Measurements from ENCODE around the gene RNU1-4.
A peak's percentile ranks its signal among the peaks of the same experiment; 100 is the strongest.
"Not testable (repeated sequence)": the region's sequence is repeated elsewhere in the genome, so short reads cannot be mapped to it uniquely, and the experiment has no call there.

Gene RNU1-4

GRCh38 chr1:16709659-16710087, 30.6 kb upstream of the RNU1-4 start:
- DNase-seq = peak; percentile 59

DNA sequence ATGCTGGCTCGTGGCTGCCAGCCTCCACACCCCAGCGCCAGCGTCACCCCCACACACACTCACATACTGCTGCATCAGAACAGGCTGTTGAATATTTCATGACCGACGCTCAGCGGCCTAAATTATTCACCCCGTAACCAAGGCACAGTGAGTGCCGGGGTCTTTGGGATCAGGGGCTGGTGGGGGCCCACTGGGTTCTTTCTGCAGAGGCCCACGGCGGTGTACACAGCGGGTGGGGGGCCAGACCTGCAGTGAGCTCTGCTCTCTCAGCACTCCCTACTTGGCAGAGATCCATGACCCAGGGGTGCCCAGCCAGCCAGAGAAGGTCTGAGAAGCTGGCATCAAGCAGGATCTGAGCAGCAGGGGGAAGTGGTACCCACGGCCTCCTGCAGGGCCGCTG, 29.7 kb upstream of the RNU1-4 start:
- not testable (repeated sequence) for DNase-seq

DNA sequence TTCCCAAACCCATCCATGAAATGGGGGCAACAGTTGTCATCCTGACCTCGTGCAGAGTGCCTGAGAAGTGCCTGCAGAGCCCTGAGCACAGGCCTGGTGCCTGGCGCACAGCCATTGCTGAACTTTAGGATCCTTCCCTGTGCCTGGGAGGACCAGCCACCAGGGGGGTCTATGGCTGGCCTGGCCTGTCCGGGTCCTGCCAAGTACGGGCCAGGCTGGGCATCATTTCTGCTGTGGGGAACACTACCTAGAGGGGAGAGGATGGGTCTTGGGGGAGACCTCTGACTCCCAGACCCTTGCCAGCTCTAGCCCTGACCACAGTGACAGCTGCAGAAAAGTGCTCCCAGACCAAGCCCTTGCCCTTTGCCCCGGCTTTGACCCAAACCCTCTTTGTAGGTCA, 28.2 kb upstream of the RNU1-4 start:
- DNase-seq = not testable (repeated sequence)

GRCh38 chr1:16712582-16712981, 27.7 kb upstream of the RNU1-4 start:
- not testable (repeated sequence) for DNase-seq

GRCh38 chr1:16712984-16713383, 27.3 kb upstream of the RNU1-4 start:
- DNase-seq = not testable (repeated sequence)

DNA sequence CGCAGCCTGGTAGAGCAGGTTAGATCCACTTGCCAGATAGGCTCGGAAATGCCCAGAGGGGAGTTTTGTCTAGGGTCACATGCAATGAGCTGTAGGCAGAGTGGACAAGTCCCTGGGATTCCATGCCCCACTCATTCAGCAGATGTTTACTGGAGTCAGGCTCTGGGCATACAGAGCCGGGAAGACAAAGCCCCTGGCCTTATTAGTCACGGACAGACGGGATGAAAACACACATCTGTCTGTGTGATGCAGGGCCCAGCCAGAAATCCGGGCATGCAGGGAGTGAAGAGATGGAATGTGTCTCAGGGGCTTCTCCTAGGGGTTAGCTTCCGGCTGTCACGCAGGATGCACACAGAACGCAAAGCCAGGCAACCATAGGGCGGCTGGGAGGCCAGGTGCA, 26.8 kb upstream of the RNU1-4 start:
- DNase-seq = not testable (repeated sequence)

GRCh38 chr1:16716691-16717335, 23.5 kb upstream of the RNU1-4 start:
- no peak for DNase-seq

- no peak for DNase-seq
These were observed 22.8 kb upstream of the RNU1-4 start for GRCh38 chr1:16717336-16718098.

DNA sequence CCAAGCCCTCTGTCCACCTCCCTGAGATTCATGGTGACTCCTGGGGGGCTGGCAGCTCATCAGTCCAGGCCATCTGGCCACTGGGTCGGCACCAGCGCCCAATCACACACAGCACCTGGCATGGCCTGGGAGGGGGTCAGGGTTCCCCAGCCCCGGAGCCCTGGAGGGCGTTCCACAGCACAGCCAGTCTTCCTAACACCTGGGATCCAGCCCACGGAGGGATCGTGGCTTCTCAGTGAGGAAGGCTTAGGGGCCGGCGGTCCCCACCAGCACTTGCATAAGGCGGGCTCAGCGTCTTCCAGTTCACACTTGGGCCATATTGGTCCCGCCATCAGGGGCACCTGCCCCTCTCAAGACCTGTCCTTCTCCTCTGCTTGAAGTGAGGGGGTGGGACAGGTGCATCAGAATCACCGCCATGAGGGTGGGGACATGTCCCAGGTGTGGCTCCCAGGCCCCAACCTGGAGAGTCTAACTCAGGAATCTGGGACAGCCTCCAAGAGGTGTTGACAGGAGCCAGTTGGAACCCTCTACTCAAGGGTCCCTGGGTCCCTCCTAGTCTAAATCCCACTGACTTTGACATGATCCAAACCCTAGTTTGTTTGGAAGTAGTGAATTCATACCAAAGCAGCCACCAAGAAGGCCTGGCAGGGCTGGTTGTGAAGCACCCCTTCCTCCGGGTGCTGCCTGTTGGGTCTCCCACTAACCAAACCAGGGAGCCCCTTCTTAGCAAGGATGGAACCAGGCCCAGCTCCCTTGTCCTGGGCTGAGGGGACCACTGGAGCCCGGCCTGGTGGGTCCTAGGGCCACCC, 22.0 kb upstream of the RNU1-4 start:
- DNase-seq = not testable (repeated sequence)

GRCh38 chr1:16718908-16719533, 21.3 kb upstream of the RNU1-4 start:
- no peak for DNase-seq

- DNase-seq = no peak
These were observed 20.6 kb upstream of the RNU1-4 start for GRCh38 chr1:16719571-16720350.

DNA sequence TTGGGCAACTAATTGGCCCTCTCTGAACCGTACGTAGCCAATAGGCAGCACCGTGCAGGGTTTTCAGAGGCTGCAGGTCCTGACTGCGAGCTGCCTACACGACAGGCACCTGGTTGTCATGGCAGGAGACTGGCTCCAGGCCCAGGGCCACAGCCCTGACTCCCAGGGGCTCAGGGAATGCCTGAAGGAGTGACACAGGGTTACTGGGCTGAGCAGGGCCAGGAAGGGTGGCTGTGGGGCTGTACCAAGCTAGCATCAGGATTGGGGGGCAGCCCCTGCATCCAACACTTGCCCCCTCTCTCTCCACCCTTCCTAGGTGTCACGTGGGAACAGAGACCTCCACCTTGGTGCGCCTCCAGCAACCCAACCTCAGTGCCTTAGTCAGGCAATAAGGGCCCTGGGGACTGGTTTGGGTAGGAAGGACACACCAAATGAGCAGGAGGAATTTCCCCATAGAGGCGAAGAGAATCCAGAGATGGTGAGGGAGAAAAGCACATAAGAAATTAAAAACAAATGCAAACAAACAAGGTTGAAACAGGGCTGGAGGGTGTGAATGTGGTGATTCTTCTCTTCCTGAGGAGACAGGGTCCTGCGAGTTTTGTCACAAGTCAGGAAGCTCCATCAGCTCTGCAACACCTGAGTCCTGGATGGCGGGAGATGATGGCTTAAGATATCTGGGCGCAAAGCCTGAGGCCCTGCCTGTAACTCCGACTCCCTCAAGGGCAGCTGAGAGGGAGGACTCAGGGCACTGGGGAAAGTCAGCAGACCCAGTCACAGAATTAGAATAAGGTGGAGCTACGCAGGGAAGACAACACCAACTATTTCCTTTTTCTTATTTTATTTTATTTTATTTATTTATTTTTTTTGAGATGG, 19.7 kb upstream of the RNU1-4 start:
- no peak for DNase-seq

DNA sequence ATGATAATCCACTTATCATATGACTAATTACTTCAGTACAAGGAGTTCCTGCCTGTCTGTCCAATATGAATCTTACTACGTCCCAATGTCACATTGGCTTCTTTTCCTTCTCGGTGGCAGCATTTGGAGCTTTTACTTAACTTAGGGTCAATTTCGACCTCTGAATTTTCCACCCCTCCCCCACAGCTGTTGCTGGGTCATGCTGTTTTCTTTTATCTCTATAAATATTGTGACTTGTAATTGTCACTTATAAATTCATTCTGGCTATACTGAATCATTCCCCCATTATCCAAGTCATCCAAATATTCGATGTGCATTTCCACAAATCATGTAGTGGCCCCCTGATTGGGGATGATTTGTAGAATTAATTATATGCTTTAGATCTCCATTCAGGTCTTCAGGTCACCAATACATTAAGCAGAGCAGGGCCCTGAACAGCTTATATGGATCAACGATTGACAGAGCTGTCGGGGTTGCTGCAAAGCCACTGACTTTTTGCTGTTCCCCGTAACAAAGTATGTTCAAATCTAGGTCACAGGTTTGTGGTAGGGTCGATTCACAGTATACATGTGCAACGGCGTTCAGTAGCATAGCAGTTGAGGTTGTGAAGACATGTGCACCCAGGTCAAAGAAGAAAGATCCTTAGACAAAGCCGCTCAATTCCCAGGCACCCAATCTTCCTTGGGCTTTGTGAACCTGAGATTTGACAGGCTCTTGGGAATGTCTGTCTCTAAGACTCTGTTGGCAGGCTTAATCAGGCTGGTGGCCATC, 18.3 kb upstream of the RNU1-4 start:
- no peak for DNase-seq

- DNase-seq = no peak
These were observed 15.4 kb upstream of the RNU1-4 start for GRCh38 chr1:16724718-16725438.

GRCh38 chr1:16725439-16726245, 14.7 kb upstream of the RNU1-4 start:
- DNase-seq = not testable (repeated sequence)

GRCh38 chr1:16727190-16728111, 12.9 kb upstream of the RNU1-4 start:
- DNase-seq = peak; percentile 35

DNA sequence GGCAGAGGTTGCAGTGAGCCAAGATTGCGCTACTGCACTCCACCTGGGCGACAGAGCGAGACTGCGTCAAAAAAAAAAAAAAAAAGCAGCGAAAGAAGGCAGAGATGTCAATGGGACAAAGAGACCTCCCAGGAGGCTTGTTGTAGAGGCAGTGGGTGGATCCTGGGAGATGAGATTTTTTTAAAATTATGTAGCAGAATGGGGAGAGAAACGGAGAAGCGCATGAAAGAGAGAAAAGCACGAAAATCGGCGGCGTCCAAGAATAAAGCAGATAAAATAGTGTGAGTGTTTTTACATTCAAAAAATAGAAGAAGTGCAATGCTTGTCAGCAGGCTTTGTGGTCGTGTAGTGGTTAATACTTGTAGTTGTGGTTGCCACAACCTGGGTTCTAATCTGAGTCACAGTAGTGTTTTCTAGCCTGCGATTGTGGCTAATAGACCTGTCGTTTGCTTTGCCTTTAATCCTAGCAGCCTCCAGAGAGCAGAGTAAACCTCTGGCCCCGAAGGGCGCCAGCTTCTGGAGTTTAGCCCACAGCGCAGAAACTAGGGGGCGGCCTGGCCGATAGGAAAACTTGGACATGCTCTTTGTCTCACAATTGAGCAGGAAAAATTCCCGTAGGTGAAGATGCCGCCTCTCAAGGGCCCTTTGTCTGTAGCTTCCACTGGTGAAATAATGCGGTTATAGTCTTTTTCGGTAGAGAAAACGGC, 11.9 kb upstream of the RNU1-4 start:
- not testable (repeated sequence) for DNase-seq
